ENCODE results near the gene ZNF8.
"Not testable (repeated sequence)": the region's sequence is repeated elsewhere in the genome, so short reads cannot be mapped to it uniquely, and the experiment has no call there.

ZNF8 gene

DNA sequence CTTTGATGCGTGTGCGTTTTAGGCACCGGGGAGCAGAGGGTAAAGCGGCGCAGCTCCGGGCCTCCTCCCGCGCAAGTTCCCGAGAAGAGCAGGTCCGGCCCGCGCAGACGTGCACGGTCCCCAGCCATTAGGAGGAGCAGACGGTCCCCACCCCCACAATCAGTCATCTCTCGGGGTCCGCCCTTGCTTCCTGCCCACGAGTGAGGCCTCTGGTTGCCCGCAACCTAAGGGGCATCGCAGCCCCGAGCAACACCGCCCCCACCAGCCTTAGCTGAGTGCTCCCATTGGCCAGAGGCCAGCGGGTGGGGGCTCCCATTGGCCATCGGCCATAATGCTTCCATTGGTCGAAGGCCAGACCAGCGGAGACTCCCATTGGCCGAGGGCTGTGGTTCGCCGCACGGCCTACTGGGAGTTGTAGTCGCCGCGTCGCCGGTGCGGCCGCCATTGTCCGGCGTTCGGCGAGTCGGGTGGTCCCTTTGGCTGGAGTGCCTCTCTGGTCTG is at the start of gene ZNF8:
ZNF8 (plus strand) TSS at position 415 of the 501 bp plus-strand sequence. CDS start 127 bp downstream, outside the sequence.
- peak; percentile 99 for DNase-seq

DNA sequence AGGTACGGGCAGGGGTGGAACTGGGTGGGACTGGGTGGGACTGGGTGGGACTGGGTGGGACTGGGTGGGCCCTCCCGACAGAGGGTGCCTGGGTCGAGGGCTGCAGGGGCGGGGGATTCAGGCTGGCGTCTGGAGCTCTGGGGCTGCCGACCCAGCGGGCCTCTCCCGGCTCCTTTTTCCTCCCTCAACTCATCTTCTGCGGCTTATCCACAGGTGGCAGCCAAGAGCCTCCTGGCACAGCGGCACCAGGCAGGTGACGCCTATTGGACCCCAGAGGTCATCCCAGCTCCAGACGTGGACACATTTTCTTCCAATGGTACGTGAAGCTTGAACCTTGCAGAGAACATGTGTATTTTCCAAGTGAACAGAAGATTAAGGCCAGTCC is 49.5 kb upstream of the ZNF8 start:
- DNase-seq = peak; percentile 77

DNA sequence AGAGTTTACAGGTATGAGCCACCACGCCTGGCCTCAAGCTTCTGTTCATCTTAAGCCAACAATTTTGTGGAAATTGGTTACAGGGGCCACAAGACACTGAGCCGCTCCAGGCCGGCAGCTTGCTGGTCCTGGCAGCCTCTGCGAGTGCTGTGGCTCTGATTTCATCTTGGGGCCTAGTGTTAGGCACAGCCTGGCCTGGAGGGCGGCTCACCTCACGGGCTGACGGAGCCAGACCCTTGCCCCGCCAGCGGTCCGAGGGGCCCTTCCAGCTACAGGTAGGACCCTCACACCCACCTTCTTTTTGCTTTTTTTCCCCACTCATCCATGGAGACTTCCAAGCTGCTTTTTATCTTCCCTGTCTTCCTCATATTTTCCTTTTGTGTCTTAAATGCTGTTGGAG is 41.4 kb upstream of the ZNF8 start:
- DNase-seq = no peak

DNA sequence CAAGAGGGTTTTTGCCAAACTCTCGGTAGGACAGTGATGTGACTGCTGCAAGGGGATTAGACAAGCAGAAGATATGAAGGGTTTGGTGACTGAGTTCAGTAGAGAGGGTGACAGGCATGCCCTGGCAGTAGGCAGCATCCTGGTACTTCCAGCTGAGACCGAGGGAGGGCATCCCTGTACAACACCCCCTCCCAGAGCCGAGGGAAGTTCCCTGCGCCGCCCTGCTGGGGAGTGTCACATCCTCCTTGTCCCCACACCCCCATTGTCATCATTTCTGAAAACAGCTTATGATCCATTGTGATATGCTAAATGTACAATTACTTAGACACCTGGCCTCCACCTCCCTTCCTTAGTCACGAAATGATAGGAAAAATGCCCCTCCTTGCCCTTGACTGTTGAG is 35.4 kb upstream of the ZNF8 start:
- DNase-seq = no peak

DNA sequence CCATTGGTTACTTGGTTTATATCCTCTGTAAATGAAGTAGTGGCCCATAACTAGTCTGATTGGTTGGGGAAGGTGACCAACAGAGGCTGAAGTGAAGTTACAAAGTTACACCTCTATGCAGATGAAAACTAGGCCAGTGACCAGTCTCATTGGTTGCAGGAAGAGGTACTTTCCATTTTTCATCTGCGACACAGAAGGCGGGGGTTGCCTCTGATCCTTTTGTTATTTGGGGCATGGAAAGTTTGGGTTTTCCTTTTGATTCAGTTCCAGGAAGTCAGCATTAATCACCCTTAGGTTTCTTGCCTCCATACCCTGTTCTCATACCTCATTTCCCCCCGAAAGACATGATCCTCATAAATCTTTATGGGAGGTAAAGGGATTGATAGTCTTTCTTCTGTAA is 29.9 kb upstream of the ZNF8 start:
- no peak for DNase-seq

DNA sequence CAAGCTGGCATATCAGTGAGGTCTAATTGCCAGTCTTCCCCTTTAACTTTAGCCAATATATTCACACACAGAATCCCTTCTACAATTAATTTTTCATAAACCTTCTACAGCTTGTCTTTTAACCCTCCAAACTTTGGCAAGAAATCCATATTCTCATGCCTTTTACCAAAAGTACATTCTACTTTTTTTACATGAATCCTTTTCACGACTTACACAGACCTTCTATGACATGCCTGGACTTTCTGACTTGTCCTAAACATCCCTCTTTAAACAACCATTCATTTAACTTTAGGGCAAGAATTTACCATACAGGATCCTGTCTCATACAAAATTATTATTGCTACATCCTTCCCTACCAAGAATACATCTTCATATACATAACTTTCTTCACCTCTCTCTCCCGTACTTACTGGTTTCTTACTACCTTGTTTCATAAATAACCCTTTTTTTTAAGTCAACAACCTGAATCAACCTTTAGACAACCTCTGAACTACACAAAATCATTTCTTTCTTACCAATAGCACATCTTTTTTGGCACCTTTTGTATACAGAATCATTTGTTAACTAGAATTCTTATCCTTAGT is 26.6 kb upstream of the ZNF8 start:
- DNase-seq = peak; percentile 28

DNA sequence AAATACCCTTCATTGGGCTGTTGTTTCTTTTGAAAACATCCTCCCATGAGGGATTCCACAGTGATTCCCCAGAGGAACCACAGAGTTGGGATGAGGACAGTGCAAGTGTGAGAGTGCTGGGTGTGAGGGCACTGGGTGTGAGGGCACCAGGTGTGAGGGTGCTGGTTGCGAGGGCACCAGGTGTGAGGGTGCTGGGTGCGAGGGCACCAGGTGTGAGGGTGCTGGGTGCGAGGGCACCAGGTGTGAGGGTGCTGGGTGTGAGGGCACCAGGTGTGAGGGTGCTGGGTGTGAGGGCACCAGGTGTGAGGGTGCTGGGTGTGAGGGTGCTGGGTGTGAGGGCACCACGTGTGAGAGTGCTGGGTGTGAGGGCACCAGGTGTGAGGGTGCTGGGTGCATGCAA is 20.5 kb upstream of the ZNF8 start:
- DNase-seq = not testable (repeated sequence)

DNA sequence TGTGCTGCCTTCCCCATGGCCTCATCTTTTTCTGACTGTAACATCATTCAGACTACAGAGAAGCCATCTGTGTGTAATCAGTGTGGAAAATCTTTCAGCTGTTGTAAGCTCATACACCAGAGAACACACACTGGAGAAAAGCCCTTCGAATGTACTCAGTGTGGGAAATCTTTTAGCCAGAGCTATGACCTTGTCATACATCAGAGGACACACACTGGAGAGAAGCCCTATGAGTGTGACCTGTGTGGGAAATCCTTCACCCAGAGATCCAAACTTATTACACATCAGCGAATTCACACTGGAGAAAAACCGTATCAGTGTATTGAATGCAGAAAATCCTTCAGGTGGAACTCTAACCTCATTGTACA is 17.2 kb upstream of the ZNF8 start:
- peak; percentile 44 for DNase-seq

DNA sequence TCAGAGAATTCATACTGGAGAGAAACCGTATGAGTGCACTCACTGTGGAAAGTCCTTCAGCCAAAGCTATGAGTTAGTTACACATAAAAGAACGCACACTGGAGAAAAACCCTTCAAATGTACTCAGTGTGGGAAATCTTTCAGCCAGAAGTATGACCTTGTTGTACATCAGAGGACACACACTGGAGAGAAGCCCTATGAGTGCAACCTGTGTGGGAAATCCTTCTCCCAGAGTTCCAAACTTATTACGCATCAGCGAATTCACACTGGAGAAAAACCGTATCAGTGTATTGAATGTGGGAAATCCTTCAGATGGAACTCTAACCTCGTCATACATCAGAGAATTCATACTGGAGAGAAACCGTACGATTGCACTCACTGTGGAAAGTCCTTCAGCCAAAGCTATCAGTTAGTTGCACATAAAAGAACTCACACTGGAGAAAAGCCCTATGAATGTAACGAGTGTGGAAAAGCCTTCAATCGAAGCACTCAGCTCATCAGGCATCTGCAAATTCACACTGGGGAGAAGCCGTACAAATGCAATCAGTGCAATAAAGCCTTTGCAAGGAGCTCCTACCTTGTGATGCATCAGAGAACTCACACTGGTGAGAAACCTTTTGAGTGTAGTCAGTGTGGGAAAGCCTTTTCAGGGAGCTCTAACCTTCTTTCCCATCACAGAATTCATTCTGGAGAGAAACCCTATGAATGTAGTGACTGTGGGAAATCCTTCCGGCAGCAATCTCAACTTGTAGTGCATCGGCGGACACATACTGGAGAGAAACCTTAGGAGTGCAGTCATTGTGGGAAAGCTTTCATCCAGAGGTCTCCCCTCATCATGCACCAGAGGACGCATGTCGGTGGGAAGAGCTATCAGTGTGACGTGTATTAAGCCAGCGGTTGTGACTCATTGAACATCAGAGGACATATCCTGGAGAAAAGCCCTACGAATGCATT is 16.5 kb upstream of the ZNF8 start:
- DNase-seq = peak; percentile 49

DNA sequence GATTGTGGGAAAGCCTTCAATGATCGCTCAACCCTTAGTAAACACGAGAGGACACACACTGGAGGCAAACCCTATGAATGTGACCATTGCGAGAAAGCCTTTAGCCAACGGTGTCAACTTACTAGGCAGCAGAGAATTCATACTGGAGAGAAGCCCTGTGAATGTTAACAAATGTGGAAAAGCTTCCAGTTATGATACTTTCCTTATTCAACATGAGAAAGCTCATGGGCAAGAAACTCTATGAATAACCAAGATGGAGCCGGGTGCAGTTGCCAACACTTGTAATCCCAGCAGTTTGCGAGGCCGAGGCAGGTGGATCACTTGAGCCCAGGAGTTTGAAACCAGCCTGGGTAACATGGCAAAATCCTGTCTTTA is 15.8 kb upstream of the ZNF8 start:
- no peak for DNase-seq

DNA sequence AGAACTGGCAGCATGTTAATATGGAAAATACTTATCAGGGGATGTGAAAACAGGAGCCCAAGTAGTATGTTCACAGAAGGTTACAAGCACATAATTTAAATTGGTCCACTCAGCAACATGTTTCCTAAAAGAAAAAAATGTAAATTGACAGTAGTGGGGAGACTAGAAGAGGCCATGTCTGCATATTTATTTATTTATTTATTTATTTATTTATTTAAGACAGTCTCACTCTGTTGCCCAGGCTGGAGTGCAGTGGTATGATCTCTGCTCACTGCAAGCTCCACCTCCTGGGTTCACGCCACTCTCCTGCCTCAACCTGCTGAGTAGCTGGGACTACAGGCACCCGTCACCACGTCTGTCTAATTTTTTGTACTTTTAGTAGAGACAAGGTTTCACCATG is 13.7 kb upstream of the ZNF8 start:
- DNase-seq = no peak

DNA sequence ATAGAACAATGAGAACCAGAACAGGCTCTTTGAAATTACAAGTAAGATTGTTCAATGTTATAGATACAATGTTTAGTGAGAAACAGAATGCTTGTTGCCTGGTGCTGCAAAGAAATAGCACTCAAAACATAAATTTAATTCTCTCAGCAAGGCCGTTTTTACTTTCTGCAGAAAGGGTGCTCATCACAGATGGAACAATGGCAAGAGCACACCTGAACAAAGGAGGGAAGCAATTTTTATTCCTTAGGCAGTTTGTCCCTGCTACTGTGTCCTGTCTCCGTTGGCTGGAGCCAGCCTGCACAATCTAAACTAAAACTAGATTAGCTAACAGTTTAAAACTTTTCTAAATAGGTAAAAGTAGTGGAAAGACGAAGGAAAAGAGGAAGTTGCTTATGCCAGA is 10.4 kb upstream of the ZNF8 start:
- DNase-seq = no peak

DNA sequence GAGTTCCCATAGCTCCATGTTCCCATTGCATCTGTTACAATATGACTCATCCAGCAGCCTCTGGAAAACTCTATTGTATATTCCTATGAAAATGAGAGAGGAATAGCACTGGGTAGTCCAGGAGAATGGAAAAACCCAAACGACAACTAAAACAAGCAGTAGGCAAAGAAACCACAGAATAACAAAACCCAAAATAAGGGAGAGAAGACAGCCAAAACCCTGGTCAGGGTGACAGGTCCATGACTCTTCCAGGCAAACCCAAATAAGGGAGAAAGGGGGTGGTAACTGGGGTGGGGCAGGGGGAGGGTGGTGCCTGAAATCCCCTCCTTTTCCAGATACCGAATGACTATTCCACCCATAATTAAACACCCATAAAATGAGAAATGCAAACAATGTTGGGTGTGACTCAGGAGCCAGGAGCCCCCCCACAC is 4.0 kb upstream of the ZNF8 start:
- DNase-seq = peak; percentile 15

DNA sequence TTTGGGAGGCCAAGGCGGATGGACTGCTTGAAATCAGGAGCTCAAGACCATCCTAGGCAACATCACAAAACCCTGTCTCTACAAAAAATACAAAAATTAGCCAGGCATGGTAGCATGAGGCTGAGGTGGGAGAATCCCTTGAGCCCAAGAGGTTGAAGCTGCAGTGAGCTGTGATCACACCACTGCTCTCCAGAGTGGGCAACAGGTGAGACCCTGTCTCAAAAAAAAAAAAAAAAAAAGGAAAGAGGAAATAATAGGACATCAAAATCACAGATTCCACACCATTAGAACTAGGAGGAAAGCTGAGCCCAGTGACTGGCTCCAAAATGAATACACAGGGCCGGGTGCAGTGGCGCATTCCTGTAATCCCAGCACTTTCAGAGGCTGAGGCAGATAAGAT is 3.2 kb upstream of the ZNF8 start:
- DNase-seq = no peak

DNA sequence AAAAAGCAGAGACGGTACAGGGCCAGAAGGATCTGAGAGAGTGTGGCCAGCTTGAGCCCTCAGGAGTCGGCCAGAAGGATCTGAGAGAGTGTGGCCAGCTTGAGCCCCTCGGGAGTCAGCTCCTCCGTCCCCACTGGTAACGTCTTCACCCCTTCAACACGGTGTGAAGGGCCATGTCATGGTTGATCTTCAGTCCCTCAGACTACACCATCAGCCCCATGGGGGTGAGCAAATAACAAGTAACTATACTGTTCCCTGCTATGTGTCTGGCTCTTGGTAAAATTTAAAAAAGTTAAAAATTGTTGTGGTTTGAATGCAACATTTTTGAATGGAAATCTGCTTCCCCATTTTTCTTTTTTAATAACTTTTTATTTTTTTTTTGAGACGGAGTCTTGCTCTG is 1.6 kb upstream of the ZNF8 start:
- DNase-seq = no peak

DNA sequence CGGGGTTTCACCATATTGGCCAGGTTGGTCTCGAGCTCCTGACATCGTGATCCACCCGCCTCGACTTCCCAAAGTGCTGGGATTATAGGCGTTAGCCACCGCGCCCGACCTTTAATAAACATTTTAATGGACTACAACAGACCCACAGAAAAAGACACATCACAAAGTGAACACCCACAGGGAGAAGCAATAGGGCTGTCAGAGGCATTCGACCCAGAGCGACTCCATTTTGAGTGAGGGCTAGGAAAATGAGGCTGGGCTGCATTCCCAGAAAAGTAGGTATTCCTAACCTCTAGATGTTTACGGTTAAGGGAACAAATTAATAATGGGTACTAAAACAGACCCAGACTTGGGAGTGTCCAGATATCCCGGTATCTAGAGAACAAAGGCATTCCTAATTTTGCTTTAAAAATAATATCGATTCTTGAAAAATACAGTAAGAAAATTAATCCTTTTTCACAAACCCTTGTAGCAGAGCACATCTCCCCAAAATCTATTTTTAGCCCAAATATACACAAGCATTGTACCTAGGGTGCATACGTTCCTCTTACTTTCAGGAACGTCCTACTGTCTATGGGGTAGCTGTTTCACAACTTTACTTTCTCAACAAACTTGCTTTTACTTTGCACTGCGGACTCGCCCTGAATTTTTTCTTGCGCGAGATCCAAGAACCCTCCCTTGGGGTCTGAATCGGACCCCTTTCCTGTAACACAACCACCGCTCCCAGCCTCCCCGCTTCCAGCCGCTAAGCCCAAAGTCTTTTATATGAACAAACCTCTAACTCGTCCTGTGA is 811 bp upstream of the ZNF8 start:
- DNase-seq = peak; percentile 16

DNA sequence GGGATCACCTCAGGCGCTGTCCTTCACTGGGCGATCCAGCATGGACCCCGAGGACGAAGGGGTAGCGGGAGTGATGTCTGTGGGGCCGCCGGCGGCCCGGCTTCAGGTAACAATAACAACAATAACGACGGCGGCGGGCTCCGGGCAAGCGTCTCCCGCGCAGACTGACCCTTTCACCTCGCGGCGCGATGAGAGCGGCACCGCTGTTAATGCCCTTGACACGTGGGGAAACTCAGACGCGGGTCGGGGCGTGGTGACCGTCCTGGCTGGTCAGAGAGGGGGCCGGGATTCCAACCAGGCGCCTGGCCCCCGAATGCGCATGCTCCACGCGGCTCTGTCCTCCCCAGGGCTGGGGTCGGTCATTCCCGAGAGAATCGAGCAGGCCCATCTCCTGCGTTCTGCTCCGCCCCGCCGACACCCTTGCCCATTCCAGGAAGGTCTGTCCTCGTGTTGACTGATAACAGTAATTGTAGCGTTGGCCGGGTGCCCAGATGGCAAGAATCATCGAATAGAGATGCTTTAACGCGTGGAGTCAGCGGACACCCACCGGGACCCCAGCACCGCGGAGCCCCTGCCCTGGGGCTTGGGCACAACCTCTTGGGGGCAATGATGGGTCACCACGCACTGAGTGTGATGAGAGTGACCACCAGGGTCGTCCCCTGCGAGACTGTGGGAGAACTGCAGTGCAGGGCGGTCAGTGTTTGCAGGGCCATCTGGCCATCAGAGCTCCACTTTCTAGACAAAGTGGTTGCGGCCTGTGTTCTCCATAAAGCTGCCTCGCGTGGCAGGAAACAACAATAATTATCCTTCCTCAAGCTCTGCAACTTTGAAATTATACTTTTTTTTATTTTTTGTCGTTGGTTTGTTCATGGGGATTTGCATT is 528 bp downstream of the ZNF8 start:
- DNase-seq = peak; percentile 77

DNA sequence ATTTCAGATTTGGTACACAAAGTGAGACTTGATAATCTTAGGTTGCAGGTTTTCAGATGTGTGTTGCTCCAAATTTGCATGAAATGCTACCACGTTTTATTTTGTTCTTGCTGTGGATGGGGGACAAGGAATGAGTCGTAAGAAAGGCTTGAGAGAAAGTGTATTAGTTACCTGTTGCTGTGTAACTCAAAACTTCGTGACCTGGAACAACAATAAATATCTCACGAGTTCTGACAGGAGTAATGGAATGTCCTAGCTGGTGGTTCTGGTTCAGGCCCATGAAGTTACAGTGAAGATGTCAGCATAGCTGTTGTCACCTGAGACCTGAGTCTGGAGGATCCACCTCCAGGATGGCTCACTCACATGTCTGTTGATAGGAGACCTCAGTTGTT is 1.2 kb downstream of the ZNF8 start:
- no peak for DNase-seq

DNA sequence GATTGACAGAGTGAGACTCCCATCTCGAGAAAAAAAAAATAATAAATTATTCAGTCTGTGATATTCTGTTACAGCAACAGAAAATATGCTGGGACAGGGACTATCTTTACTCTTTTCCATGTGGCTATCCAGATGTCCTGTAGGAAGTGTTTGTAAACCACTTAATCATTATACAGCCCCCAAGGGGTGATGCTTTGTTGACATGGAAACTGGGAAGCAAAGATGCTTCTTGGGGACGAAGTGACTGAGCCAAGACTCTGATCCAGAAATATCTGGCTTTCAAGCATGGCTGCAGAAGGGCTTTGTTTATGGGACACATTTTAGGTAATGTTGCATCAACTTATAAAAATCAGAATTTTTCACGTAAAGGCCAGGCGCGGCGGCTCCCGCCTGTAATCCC is 5.4 kb downstream of the ZNF8 start:
- no peak for DNase-seq

DNA sequence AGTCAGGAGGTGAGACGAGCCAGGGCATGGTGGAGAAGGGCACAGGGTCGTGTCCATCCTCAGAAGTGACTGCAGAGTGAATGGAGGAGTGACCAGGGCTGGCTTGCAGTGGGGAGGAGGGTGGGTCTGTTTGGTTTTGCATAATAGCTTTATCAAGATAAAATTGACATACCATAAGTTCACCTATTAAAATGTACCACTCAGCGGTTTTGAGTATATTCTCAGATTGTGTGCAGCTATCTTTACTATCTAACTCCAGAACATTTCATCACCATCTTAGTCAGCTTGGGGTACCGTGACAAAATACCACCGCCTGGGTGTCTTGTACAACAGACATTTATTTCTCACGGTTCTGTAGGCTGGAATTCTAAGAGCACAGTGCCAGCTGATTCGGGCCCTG is 13.2 kb downstream of the ZNF8 start:
- no peak for DNase-seq

DNA sequence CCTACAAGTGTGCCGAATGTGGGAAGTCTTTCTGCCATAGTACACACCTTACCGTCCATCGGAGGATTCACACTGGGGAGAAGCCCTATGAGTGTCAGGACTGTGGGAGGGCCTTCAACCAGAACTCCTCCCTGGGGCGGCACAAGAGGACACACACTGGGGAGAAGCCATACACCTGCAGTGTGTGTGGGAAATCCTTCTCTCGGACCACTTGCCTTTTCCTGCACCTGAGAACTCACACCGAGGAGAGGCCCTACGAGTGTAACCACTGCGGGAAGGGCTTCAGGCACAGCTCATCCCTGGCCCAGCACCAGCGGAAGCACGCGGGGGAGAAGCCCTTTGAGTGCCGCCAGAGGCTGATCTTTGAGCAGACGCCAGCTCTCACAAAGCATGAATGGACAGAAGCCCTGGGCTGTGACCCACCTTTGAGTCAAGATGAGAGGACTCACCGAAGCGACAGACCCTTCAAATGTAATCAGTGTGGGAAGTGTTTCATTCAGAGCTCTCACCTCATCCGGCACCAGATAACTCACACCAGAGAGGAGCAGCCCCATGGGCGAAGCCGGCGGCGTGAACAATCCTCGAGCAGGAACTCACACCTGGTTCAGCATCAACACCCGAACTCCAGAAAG is 16.1 kb downstream of the ZNF8 start:
- no peak for DNase-seq

DNA sequence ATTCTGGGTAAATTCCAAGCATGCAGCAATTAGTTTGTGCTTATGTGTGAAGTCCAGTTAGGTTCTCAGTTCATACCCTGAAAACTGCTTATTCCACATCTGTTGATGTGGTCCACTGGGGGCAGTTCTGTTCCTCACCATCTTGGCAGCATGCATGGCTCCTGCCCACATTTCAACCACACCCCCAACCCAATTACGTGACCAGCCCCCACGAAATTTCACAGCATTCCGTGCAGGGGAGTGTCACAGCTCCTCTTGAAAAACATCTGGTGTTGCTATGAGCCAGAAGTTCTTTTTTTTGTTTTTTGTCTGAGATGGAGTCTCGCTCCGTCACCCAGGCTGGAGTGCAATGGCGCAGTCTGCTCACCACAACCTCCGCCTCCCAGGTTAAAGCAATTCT is 17.3 kb downstream of the ZNF8 start:
- no peak for DNase-seq

Data from DMS53 (cell line).